Right lobe of liver (tissue), 4 donors: ENCODE measurements around the gene CNBD2.
"Not testable (repeated sequence)": the region's sequence is repeated elsewhere in the genome, so short reads cannot be mapped to it uniquely, and the experiment has no call there.

Experiments
- POLR2A ChIP-seq: fragments of 450-650 bp; IDR thresholded peaks from one replicate; pipeline ENCODE4 v1.6.1; 2017; ENCODE audit warnings: antibody characterized with exemption, mild to moderate bottlenecking
- TF ChIP-seq, protein P1 (sequence below), 4 donors: fragments of 200-600 bp in 3 of 4; fragments of 450-650 bp in 1 of 4; IDR thresholded peaks; one replicate each; pipeline versions ENCODE4 v1.5.1 to v1.8.0; 2016 to 2022; ENCODE audit warnings: antibody characterized with exemption in 4 of 4, mild to moderate bottlenecking in 2 of 4
- donor health status: DM: no; HTN: no; CAD: no.
- donor health status: DM: no; HTN: no; CAD: no.
- donor health status: DM: no; HTN: yes; CAD: no.

DNA sequence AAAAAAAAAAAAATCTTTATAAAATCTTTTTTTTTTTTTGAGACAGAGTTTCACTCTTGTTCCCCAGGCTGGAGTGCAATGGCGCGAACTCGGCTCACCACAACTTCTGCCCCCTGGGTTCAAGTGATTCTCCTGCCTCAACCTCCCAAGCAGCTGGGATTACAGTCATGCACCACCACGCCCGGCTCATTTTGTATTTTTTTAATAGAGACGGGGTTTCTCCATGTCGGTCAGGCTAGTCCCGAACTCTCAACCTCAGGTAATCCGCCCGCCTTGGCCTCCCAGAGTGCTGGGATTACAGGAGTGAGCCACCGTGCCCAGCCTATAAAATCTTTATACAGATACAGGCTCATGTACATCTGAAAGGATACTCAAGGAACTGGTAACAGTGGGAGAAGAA, 100.1 kb downstream of the CNBD2 start:
- TF ChIP-seq, protein P1, sequence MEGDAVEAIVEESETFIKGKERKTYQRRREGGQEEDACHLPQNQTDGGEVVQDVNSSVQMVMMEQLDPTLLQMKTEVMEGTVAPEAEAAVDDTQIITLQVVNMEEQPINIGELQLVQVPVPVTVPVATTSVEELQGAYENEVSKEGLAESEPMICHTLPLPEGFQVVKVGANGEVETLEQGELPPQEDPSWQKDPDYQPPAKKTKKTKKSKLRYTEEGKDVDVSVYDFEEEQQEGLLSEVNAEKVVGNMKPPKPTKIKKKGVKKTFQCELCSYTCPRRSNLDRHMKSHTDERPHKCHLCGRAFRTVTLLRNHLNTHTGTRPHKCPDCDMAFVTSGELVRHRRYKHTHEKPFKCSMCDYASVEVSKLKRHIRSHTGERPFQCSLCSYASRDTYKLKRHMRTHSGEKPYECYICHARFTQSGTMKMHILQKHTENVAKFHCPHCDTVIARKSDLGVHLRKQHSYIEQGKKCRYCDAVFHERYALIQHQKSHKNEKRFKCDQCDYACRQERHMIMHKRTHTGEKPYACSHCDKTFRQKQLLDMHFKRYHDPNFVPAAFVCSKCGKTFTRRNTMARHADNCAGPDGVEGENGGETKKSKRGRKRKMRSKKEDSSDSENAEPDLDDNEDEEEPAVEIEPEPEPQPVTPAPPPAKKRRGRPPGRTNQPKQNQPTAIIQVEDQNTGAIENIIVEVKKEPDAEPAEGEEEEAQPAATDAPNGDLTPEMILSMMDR (IDR thresholded peaks at IDR 0.05), result not testable (repeated sequence)
- TF ChIP-seq POLR2A, result not testable (repeated sequence)
